GM12873 (cell line): ENCODE measurements around the gene PALM2AKAP2.

Experiments used
- TF ChIP-seq, protein P1 (sequence below): IDR thresholded peaks from 2 replicates; pipeline ENCODE4 v1.5.1; 2012; ENCODE audit warnings: low read depth, mild to moderate bottlenecking, moderate library complexity, low read length, control low read depth; ENCODE audit not compliant: insufficient read depth; ENCODE audit errors: missing control alignments

Gene PALM2AKAP2

DNA sequence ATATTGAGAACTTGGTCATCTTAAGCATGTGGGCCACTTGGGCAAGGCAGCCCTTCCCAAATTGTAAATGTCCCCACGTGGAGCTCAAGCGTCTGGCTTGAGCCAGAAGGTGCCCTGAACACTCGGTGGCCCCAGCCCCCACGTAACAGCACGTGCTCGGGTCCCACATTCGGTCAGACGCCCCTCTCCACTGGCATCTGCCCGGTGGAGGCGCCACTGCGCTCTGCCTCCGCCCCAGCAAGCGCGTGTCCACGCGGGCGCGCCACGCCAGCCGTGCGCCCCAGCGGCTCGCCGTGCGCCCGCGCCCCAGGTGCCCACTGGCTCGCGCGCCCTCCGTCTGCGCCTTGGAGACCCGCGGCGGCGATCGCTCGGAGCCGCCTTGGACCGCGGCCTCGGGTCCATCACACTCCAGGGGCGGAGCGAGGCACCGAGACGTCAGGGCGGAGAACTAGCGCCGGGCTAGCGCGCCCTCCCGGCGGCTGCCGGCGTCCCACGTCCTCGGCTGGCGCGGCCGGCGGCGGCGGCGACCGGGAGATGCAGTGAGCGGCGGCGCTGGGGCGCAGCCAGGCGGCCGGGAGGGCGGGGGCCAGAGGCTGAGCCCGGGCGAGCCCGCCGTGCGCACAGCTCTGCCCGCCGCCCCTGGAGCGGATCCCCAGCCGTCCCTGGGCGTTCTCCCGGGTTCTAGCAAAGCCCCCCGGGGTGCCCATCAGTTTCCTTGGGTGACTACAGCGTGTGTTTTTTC is at the start of gene PALM2AKAP2:
TSS of gene PALM2AKAP2 (plus strand) at position 488 of the 742 bp plus-strand sequence. CDS start 291 bp downstream, outside the sequence.
- TF ChIP-seq, protein P1, sequence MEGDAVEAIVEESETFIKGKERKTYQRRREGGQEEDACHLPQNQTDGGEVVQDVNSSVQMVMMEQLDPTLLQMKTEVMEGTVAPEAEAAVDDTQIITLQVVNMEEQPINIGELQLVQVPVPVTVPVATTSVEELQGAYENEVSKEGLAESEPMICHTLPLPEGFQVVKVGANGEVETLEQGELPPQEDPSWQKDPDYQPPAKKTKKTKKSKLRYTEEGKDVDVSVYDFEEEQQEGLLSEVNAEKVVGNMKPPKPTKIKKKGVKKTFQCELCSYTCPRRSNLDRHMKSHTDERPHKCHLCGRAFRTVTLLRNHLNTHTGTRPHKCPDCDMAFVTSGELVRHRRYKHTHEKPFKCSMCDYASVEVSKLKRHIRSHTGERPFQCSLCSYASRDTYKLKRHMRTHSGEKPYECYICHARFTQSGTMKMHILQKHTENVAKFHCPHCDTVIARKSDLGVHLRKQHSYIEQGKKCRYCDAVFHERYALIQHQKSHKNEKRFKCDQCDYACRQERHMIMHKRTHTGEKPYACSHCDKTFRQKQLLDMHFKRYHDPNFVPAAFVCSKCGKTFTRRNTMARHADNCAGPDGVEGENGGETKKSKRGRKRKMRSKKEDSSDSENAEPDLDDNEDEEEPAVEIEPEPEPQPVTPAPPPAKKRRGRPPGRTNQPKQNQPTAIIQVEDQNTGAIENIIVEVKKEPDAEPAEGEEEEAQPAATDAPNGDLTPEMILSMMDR, result no peak

DNA sequence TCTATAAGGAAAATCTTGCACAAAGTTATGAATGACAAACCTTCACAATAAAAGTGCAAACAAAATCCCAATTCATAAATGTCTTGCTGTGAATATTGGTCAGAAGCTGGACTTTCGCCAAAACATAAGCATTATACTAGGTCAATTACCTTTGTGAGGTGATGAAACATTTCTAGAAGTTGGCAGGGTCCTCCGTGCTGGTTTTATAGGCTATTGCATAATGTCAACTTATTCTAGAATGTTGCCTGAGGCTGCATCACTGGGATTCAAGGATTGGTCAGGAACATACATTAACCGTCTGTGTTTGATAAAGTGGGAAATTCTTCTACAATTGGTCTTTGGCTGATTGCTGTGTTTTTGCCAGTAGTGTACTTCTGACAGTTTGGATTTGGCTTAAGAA is 49.8 kb upstream of the PALM2AKAP2 start:
- TF ChIP-seq, protein P1, result no peak

DNA sequence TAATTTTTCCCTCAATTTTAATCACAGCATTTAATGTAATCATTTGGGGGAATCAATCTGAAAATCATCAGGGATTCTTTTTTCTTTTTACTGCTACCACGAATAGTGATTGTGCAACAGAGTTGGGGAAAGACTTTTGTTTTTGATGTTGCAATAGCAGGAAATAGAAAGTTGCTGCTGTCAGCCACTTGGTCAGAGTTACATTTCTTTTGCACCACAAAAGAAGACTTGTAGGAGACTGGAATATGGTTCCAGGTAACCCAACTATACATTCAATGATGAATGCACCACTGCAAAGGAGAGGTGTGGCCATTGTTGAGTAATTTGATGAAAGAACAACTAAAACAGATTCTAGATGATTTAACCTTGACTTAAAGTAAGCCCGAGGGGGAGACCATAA is 46.3 kb upstream of the PALM2AKAP2 start:
- TF ChIP-seq, protein P1, result no peak

DNA sequence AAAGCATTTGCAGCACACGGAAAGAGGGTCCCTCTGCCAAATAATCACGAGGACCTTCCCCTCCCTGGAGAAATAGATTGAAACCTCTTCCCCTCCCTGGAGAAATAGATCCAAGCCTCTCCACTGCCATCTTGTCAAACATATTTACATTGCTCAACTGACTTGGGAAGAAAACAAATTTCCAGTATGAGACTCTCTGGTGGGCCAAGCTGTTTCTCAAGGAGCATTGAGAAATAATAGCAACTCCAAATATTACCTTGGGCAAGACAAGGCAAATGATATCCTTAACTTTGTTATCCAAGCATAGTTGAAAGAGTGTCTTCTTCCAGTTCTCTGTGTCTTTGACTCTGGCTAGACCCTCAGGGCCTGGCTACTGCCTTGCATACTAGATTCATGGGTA is 45.2 kb upstream of the PALM2AKAP2 start:
- TF ChIP-seq, protein P1, result no peak

DNA sequence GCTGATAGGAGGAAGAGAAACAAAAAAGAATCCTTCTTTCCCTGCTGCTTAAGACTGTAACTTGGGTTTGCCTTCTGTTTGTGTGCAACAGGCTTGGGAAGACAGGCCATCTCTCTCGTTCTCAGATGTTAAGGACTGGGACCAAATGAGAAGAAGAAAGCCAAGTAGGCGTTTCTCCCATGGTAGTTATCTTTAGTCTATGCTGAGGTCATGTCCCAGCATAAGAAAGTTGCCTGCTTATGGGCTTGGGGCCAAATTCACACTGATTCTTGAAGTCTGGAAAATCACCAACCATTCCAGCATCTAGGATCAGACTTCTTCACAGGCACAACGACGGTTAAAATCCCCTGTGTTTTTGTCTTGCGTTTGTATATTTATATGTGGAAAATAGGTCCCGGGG is 44.2 kb upstream of the PALM2AKAP2 start:
- TF ChIP-seq, protein P1, result no peak

DNA sequence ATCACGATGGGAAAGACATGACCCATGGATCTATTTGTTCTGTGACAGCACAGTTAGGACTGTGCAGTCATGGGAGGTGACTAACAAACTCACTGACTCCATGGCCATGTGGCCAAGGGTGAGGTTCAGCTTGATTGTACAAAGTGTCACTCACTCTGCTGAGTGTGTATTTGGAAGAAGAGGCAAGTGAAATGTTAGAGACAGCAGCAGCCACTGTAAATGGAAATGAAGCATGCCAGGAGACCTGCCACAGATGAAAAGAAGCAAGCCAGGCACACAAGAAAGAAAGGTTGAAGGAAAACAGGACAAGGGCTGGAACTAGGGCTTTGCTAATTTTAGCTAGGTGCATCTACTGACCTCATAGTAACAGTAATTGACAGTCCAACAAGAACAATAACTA is 42.7 kb upstream of the PALM2AKAP2 start:
- TF ChIP-seq, protein P1, result no peak

DNA sequence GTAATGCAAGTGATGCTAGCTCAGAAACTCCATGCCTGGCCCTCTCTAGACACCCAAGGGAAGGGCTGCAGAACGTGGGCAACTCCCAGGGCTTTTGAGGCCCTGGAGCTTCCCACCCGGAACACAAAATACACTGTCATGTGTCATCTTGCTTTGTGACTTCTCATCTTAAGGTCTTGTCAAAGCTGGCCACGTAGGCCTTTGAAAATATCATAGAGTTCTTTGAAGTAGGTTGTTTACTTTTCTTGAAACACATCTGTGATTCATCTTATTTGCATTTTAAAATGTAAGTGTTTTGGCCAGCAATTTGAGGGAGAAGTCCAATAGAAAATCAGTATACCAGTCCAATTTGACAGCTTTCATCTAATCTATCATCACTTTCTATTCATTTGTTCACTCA is 40.2 kb upstream of the PALM2AKAP2 start:
- TF ChIP-seq, protein P1, result no peak
